ENCODE data around the gene MOK.

DNA sequence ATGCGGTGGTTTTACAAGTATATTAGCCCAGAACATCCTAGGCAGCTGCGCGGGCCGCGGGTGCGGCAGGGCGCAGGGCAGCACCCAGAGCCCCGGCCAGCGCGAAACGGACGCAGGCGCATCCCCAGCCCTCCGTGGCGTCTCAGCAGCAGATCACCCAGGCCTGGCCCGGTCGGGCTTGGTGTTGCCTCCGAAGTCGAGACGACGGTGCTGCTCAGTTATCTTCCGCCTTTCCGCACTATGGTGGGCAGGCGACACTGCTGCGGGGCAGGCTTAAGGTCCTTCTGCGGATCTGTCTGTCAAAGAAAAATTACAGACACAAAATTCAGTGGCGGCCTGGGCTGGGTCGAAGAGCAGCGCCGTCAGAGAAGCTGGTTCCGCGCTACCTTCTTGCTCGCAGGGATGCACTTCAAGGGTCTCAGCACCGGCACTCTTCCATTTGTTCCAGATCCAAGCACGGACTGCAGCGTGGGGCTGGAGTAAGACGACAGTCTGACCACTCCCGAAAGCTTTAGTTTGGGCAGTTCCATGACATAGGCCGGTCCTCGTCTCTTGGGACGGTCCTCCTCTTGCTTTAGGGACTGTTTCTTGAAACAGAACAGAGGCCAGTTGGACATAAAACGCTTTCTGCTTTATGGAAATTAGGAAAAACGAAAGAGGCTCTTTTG is 75.8 kb downstream of the MOK start:
- TF ChIP-seq POLR2A (IDR thresholded peaks at IDR 0.05; ENCODE audit: low read length) (no peak), GATA1 (IDR thresholded peaks at IDR 0.05; ENCODE audit: low read depth, low read length) (no peak)
